ENCODE results near the gene PIK3IP1.

PIK3IP1 gene

GRCh38 chr22:31263896-31264640 is 28.2 kb downstream of the PIK3IP1 start:
- H3K4me3 ChIP-seq (replicated peaks; ENCODE audit: low read depth, low read length) = no peak overlapping the region
- TF ChIP-seq CTCF (IDR thresholded peaks at IDR 0.05; ENCODE audit: low read length, missing control alignments) = no peak
- no peak for DNase-seq (ENCODE audit: low read depth)

- no peak overlapping the region for H3K4me3 ChIP-seq (replicated peaks; ENCODE audit: low read depth, low read length)
- no peak for TF ChIP-seq CTCF (IDR thresholded peaks at IDR 0.05; ENCODE audit: low read length, missing control alignments)
- no peak for DNase-seq (ENCODE audit: low read depth)
Observed at GRCh38 chr22:31262312-31263133, 29.8 kb downstream of the PIK3IP1 start.

- no peak for DNase-seq (ENCODE audit: low read depth)
- TF ChIP-seq CTCF (IDR thresholded peaks at IDR 0.05; ENCODE audit: low read length, missing control alignments) = no peak
- no peak overlapping the region for H3K4me3 ChIP-seq (replicated peaks; ENCODE audit: low read depth, low read length)
Observed at GRCh38 chr22:31260474-31260856, 31.8 kb downstream of the PIK3IP1 start.

GRCh38 chr22:31259798-31260473 is 32.4 kb downstream of the PIK3IP1 start:
- TF ChIP-seq CTCF (IDR thresholded peaks at IDR 0.05; ENCODE audit: low read length, missing control alignments) = no peak
- DNase-seq (ENCODE audit: low read depth) = no peak

GRCh38 chr22:31253949-31254348 is 38.3 kb downstream of the PIK3IP1 start:
- DNase-seq (ENCODE audit: low read depth) = peak; percentile 22
- TF ChIP-seq CTCF (IDR thresholded peaks at IDR 0.05; ENCODE audit: low read length, missing control alignments) = no peak
- H3K4me3 ChIP-seq (replicated peaks; ENCODE audit: low read depth, low read length) = no peak overlapping the region

More at GRCh38 chr22:31259798-31260473, 32.4 kb downstream of the PIK3IP1 start:
- no peak overlapping the region for H3K4me3 ChIP-seq (replicated peaks; ENCODE audit: low read depth, low read length)

GRCh38 chr22:31250740-31251600 is 41.3 kb downstream of the PIK3IP1 start:
- H3K4me3 ChIP-seq (replicated peaks; ENCODE audit: low read depth, low read length) = peak overlapping the region; percentile 24
- peak; percentile 40 for DNase-seq (ENCODE audit: low read depth)
- no peak for TF ChIP-seq CTCF (IDR thresholded peaks at IDR 0.05; ENCODE audit: low read length, missing control alignments)
